ENCODE measurements around the gene ZHX3.

Gene ZHX3

DNA sequence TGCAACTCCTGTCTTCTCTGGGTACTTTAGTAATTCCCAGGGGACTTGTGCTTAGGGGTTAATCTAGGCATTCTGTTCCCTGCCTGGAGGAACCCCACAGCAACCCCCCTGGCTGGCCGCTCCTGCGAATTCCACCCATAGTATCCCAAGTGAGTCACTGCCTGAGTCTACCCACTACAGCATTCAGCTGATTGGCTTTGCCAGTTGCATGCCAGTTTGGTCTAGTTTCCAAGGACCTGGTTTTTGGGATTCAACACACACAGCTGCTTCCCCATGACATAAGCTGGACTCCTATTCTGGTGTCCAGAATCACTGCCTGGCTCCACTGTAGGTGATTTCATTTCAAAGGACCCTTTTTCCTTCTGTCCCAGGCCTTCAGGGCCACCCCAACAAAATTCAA lies 139.9 kb downstream of the ZHX3 start:
- DNase-seq (ENCODE audit: extremely low read depth, low read depth), result peak; percentile 83

DNA sequence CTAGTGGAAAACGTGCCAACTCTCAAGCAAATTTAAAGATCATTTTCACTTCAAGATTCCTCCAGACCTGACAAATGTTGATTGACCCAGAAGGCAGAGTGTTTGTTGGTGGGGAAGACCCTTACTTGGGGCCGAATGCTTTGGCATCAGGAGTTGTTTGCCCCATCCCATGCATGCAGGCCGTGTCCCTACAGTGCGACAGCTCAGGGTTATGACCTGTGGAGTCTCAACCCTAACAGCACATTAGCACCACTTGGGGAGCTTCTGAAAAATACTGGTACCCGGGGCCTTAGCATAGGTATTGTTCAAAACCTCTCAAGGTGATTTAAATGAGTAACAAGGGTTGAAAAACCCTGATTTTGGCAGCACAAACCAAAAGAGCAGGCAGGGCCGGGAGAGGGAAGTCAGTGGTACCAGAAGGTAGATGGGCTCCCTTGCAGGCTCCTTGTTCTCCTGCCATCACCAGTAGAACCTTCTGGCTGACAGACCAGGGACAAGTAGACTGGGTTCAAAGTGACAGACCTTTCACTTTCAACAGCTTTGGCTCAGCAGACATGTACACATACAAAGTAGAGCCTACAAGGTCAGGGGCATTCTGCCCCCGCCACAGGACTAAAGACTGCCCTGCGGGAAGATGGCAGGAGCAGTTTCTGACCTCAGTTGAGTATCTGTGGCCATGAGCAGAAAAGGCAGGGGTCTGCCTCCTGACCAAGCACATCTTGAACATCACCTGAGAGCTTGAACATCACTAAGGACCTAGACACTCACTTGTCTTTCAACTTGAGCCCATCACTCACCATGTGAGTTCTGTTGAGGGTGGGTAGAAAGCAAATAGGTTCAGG lies 140.6 kb downstream of the ZHX3 start:
- TF ChIP-seq, protein P1, sequence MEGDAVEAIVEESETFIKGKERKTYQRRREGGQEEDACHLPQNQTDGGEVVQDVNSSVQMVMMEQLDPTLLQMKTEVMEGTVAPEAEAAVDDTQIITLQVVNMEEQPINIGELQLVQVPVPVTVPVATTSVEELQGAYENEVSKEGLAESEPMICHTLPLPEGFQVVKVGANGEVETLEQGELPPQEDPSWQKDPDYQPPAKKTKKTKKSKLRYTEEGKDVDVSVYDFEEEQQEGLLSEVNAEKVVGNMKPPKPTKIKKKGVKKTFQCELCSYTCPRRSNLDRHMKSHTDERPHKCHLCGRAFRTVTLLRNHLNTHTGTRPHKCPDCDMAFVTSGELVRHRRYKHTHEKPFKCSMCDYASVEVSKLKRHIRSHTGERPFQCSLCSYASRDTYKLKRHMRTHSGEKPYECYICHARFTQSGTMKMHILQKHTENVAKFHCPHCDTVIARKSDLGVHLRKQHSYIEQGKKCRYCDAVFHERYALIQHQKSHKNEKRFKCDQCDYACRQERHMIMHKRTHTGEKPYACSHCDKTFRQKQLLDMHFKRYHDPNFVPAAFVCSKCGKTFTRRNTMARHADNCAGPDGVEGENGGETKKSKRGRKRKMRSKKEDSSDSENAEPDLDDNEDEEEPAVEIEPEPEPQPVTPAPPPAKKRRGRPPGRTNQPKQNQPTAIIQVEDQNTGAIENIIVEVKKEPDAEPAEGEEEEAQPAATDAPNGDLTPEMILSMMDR (IDR thresholded peaks at IDR 0.05; ENCODE audit: low read depth, low read length), result no peak
- no peak for DNase-seq (ENCODE audit: extremely low read depth, low read depth)

More for the DNA sequence above, 139.9 kb downstream of the ZHX3 start:
- TF ChIP-seq, protein P1 (IDR thresholded peaks at IDR 0.05; ENCODE audit: low read depth, low read length), result no peak

DNA sequence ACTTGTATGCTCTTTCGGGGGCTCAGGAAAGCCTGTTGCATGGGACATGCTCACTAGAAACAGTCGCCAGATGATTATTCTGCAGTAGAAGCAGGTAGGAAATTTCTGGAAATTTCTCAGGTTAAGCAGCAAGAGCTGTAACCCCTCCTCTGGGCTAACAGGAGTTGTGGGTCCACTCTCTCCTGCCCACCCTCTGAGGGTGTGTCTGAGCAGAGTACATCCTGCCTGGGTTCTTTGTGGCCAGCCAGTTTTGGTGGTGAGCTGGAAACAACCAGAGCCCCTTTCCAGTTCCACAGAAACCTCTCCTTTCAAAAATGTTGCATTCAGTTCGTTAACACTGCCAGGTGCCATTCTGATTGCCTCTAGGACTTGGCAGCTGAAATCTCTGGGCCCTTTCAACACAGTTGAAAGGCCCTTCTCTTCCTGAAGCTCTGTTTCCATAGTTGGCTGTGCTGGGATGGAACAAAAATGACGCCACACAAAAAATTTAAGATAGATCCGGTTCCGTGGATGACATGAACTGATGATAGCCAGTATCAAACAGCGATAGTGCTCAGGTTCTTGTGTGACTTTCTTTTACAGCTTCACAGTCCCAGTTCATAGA lies 141.7 kb downstream of the ZHX3 start:
- DNase-seq (ENCODE audit: extremely low read depth, low read depth), result no peak
- TF ChIP-seq, protein P1 (IDR thresholded peaks at IDR 0.05; ENCODE audit: low read depth, low read length), result no peak

DNA sequence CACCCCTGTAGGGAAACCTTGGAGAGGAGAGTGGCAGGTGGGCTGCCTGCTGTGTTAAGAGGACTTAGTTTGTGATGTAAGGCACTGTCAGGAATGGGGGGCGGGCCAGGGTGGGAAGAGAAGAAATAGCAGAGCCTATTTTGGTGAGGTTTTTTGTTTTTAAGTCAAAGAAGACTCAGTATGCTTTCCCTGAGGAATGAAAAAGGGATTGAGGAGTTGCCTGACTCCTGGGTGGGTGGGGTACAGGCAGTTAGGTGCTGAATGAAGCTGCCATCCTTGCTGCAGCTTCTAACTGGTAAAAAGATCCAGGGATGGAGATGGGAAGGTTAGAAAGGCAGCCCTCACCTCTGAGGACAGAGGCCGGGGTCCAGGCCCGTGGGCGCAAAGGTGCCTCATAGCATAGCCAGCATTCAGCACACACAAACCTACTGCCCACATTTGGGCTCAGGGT lies 142.3 kb downstream of the ZHX3 start:
- no peak for DNase-seq (ENCODE audit: extremely low read depth, low read depth)

DNA sequence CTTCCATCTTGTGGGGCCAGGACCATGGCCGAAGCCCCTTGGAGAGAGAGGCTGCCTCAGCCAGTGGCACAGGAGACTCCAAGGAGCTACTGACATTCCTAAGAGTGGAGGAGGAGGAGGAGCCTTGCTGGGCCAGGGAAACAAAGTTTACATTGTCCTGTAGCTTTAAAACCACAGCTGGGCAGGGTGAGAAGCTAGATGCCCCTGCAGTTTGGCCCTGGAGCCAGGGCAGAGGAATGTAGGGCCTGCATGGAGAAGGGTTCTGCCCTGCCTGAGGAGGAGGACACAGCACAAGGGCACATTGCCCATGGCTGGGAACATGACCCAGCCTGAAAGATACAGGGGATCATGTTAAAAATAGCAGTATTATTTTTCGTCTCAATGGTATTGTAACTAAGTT lies 142.7 kb downstream of the ZHX3 start:
- TF ChIP-seq, protein P1 (IDR thresholded peaks at IDR 0.05; ENCODE audit: low read depth, low read length), result no peak
- no peak for DNase-seq (ENCODE audit: extremely low read depth, low read depth)

More for the DNA sequence above, 142.3 kb downstream of the ZHX3 start:
- TF ChIP-seq, protein P1 (IDR thresholded peaks at IDR 0.05; ENCODE audit: low read depth, low read length), result no peak

DNA sequence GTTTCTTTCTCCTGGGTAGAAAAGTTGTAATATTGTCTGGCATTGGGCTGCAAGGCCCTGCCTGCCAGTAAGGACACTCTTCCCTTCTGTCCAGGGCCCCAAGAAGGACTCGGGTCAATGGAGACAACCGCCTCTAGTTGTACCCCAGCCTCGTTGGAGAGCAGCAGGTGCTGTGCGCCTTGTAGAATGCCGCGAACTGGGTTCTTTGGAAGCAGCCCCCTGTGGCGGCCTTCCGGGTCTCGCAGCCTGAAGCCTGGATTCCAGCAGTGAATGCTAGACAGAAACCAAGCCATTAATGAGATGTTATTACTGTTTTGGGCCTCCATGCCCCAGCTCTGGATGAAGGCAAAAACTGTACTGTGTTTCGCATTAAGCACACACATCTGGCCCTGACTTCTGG lies 143.2 kb downstream of the ZHX3 start:
- TF ChIP-seq, protein P1 (IDR thresholded peaks at IDR 0.05; ENCODE audit: low read depth, low read length), result no peak
- DNase-seq (ENCODE audit: extremely low read depth, low read depth), result no peak

DNA sequence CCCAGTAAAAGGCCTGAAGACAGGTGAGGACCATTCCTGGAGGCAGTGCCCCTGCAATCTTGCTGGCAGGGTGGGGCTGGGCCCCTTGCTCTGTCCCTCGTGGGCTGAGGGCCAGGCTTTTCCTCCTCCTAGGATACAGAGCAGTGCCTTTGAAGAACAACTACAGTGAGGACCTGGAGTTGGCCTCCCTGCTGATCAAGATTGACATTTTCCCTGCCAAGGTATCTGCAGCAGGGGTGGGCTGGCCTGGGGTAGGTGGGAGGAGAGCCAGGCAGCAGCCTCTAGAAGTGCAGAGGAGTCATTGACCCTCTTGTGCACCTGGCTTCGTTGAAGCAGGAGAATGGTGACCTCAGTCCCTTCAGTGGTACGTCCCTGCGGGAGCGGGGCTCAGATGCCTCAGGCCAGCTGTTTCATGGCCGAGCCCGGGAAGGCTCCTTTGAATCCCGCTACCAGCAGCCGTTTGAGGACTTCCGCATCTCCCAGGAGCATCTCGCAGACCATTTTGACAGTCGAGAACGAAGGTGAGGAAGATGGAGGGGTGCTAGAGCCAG lies 143.7 kb downstream of the ZHX3 start:
- TF ChIP-seq, protein P1 (IDR thresholded peaks at IDR 0.05; ENCODE audit: low read depth, low read length), result no peak
- DNase-seq (ENCODE audit: extremely low read depth, low read depth), result no peak

Data from AG09319 (cell line).